Hepatocyte (in vitro differentiated cells): ENCODE data around the gene SLC25A21. TPM values are rescaled to one million over a fixed set of nuclear protein-coding genes. Genes with fewer than 3 reads are reported as not detected.

Experiments used
- DNase-seq: peaks from one replicate; pipeline ENCODE4 v3.0.0-alpha.2; 2016; ENCODE audit warnings: low spot score
- H2AFZ ChIP-seq: fragments of 200-600 bp; sonication (generic); 2 replicates; pipeline ENCODE4 v1.6.0; 2016; ENCODE audit warnings: antibody characterized with exemption, mild to moderate bottlenecking
- H3K27ac ChIP-seq: fragments of 200-600 bp; sonication (generic); 2 replicates; pipeline ENCODE4 v1.5.1; 2016; ENCODE audit warnings: mild to moderate bottlenecking
- H3K27me3 ChIP-seq: fragments of 200-600 bp; sonication (generic); 2 replicates; pipeline ENCODE4 v1.6.1; 2016
- H3K36me3 ChIP-seq: fragments of 200-600 bp; sonication (generic); replicated peaks from 2 replicates; pipeline ENCODE4 v1.5.1; 2016; ENCODE audit warnings: low read depth; ENCODE audit not compliant: insufficient read depth
- H3K4me1 ChIP-seq: fragments of 200-600 bp; sonication (generic); 2 replicates; pipeline ENCODE4 v1.5.1; 2016; ENCODE audit warnings: mild to moderate bottlenecking, moderate library complexity; ENCODE audit not compliant: insufficient read depth
- H3K4me2 ChIP-seq: fragments of 200-600 bp; sonication (generic); 2 replicates; pipeline ENCODE4 v1.6.0; 2016
- H3K4me3 ChIP-seq: fragments of 200-600 bp; sonication (generic); 2 replicates; pipeline ENCODE4 v1.5.1; 2016; ENCODE audit warnings: mild to moderate bottlenecking
- H3K79me2 ChIP-seq: fragments of 200-600 bp; sonication (generic); 2 replicates; pipeline ENCODE4 v1.6.0; 2017; ENCODE audit warnings: mild to moderate bottlenecking
- H3K9me2 ChIP-seq: fragments of 200-600 bp; sonication (generic); replicated peaks from 2 replicates; pipeline ENCODE4 v1.6.0; 2017; ENCODE audit warnings: mild to moderate bottlenecking; ENCODE audit not compliant: insufficient read depth
- H3K9me3 ChIP-seq: fragments of 200-600 bp; sonication (generic); 2 replicates; pipeline ENCODE4 v1.5.1; 2016; ENCODE audit warnings: low read depth, mild to moderate bottlenecking
- H4K20me1 ChIP-seq: fragments of 200-600 bp; sonication (generic); 2 replicates; pipeline ENCODE4 v1.6.0; 2016; ENCODE audit warnings: mild to moderate bottlenecking; ENCODE audit not compliant: insufficient read depth, poor library complexity, severe bottlenecking
- CTCF ChIP-seq: fragments of 200-600 bp; sonication (generic); IDR thresholded peaks from 2 replicates; pipeline ENCODE4 v1.5.1; 2016; ENCODE audit warnings: antibody characterized with exemption, mild to moderate bottlenecking; ENCODE audit not compliant: poor library complexity
- EZH2 ChIP-seq: fragments of 200-600 bp; sonication (generic); IDR thresholded peaks from 2 replicates; pipeline ENCODE4 v1.6.1; 2016; ENCODE audit warnings: antibody characterized with exemption, mild to moderate bottlenecking, borderline replicate concordance
- EZH2phosphoT487 ChIP-seq: fragments of 200-600 bp; sonication (generic); IDR thresholded peaks from one replicate; pipeline ENCODE4 v1.6.1; 2018; ENCODE audit warnings: antibody characterized with exemption, mild to moderate bottlenecking, low read depth, moderate library complexity; ENCODE audit not compliant: unreplicated experiment, severe bottlenecking
- WGBS: methylation state at CpG from one replicate; pipeline ENCODE4 v1.1.6; 2016; ENCODE audit warnings: low lambda C conversion rate; ENCODE audit errors: missing lambda C conversion rate; 5-methylcytosine and 5-hydroxymethylcytosine counted together
- polyA plus RNA-seq: library from polyadenylated mRNA; unstranded; fragments of >200 nt; fragmentation: Nextera tagmentation; extraction: Ambion mirVana; gene quantifications from 2 replicates; pipeline ENCODE4 v1.2.1, GENCODE V29; 2016
- total RNA-seq: library from RNA; depleted of rRNA; stranded (reverse); fragments of >200 nt; gene quantifications from 2 replicates; pipeline ENCODE4 v1.2.3, GENCODE V29; 2014

SLC25A21 gene
- total and polyA plus RNA-seq, 2 experiments from 2014 or later, result 1.4 to 1.6 TPM

GRCh38 chr14:36820111-36820709 lies 352.2 kb downstream of the SLC25A21 start:
- 48% methylated on average over 2 of the region's 2 CpGs for WGBS
- TF ChIP-seq CTCF, result no peak
- TF ChIP-seq EZH2, result no peak
- no peak for TF ChIP-seq EZH2phosphoT487
- no peak overlapping the region for H3K4me2 ChIP-seq

GRCh38 chr14:36818794-36819384 lies 353.5 kb downstream of the SLC25A21 start:
- no peaks in the 10 kb centered on the region for H3K79me2 ChIP-seq
- 38% methylated on average over 2 of the region's 2 CpGs for WGBS
- no peaks in the 10 kb centered on the region for H3K36me3 ChIP-seq
- no peaks in the 10 kb centered on the region for H3K4me1 ChIP-seq
- no peaks in the 10 kb centered on the region for H3K9me3 ChIP-seq
- no peak overlapping the region for H3K4me2 ChIP-seq
- TF ChIP-seq CTCF (no peak), EZH2phosphoT487 (no peak)
- H2AFZ ChIP-seq, result no peak overlapping the region
- H3K27ac ChIP-seq, result no peak overlapping the region
- no peaks in the 10 kb centered on the region for H3K9me2 ChIP-seq
- no peak overlapping the region for H3K4me3 ChIP-seq
- peaks cover 3% of the 10 kb centered on the region for H3K27me3 ChIP-seq
- no peak for DNase-seq
- H4K20me1 ChIP-seq, result no peaks in the 10 kb centered on the region

More at GRCh38 chr14:36820111-36820709, 352.2 kb downstream of the SLC25A21 start:
- no peaks in the 10 kb centered on the region for H3K4me1 ChIP-seq
- no peaks in the 10 kb centered on the region for H3K9me2 ChIP-seq
- H3K27me3 ChIP-seq, result peaks cover 3% of the 10 kb centered on the region
- H3K36me3 ChIP-seq, result no peaks in the 10 kb centered on the region
- H4K20me1 ChIP-seq, result no peaks in the 10 kb centered on the region
- no peaks in the 10 kb centered on the region for H3K9me3 ChIP-seq
- no peak overlapping the region for H3K27ac ChIP-seq
- DNase-seq, result no peak
- no peak overlapping the region for H3K4me3 ChIP-seq
- H2AFZ ChIP-seq, result no peak overlapping the region
- no peaks in the 10 kb centered on the region for H3K79me2 ChIP-seq

- no peaks in the 10 kb centered on the region for H3K9me3 ChIP-seq
- H3K27me3 ChIP-seq, result peaks cover 3% of the 10 kb centered on the region
- H3K4me1 ChIP-seq, result no peaks in the 10 kb centered on the region
- 46% methylated on average over 2 of the region's 2 CpGs for WGBS
- no peaks in the 10 kb centered on the region for H3K9me2 ChIP-seq
- no peak overlapping the region for H3K4me2 ChIP-seq
- H3K79me2 ChIP-seq, result no peaks in the 10 kb centered on the region
- no peak overlapping the region for H2AFZ ChIP-seq
- H3K36me3 ChIP-seq, result no peaks in the 10 kb centered on the region
- no peak overlapping the region for H3K27ac ChIP-seq
- TF ChIP-seq EZH2phosphoT487 (no peak), CTCF (no peak), EZH2 (no peak)
- H4K20me1 ChIP-seq, result no peaks in the 10 kb centered on the region
- H3K4me3 ChIP-seq, result no peak overlapping the region
- no peak for DNase-seq
Measured at GRCh38 chr14:36818246-36818645, 354.2 kb downstream of the SLC25A21 start.
